ENCODE data around the gene C6orf89.
A peak's percentile ranks its signal among the peaks of the same experiment; 100 is the strongest.

Gene C6orf89

GRCh38 chr6:36925809-36926208, 40.1 kb downstream of the C6orf89 start:
- in situ Hi-C loops (cut with HindIII; ENCODE audit: low sequenced_read_pairs) = no loop called here
- TF ChIP-seq CTCF (IDR thresholded peaks at IDR 0.05; ENCODE audit: low read depth, low read length, missing control alignments) = no peak
- no peak for DNase-seq (ENCODE audit: low read depth)
- no peak overlapping the region for H3K4me3 ChIP-seq (ENCODE audit: low read depth, low read length)

DNA sequence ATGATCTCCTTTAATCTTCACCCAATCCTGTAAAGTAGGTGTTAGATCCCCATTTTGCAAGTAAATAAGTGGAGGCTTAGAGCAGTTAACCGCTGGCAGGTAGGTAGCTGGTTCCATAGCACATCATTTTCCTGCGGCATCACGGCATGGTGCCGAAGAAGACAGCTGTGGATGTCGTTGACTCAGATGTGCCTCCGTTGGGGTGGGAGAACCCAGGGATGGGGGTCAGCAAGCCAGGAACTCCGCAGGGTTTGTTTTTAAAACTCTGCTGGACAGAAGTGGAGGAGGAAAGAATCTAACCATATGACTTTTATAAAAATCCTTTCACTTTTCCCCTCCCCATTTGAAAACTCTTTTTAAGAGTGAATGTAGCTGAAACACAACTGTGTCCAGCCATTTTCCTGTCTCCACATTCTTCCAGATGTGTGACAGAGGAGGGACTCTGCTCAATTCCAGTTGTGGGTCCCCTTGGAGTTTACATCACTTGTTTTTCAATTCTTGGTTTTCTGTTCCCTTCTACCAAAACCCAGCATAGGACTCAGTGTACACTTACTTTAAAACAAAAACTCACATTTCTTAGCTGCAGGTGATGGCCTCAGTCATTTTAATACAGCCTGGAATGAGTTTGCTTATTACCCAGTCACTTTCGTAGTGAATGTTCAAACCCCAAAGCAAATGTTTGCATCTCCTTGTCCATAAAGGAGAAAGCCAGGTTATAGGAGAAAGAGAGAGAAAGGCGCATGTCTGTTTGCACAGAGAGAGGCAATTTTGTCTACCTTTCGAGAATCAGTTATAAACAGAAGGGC, 41.2 kb downstream of the C6orf89 start:
- no peak overlapping the region for H3K4me3 ChIP-seq (ENCODE audit: low read depth, low read length)
- in situ Hi-C loops (cut with HindIII; ENCODE audit: low sequenced_read_pairs) = no loop called here
- no peak for DNase-seq (ENCODE audit: low read depth)
- TF ChIP-seq CTCF (IDR thresholded peaks at IDR 0.05; ENCODE audit: low read depth, low read length, missing control alignments) = no peak

GRCh38 chr6:36927691-36928546, 42.2 kb downstream of the C6orf89 start:
- no peak overlapping the region for H3K4me3 ChIP-seq (ENCODE audit: low read depth, low read length)
- no peak for DNase-seq (ENCODE audit: low read depth)
- in situ Hi-C loops (cut with HindIII; ENCODE audit: low sequenced_read_pairs) = no loop called here
- no peak for TF ChIP-seq CTCF (IDR thresholded peaks at IDR 0.05; ENCODE audit: low read depth, low read length, missing control alignments)

DNA sequence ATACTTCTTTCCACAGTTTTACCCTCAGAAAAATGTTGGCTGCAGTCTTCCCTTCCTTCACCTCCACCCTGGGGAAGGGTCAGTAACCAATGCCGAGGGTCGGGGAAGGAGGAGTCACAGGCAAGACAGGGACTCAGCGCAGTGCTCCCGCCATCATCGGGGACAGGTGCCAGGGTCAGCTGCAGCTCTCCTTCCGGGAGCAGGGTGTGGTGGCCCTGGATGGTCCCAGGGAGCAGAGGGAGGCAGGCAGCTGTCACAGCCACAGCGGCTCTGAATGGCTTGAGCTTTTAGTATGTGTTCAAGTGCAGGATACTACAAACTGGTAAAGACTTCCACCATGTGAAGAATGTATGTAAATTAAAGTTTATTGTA, 42.8 kb downstream of the C6orf89 start:
- no peak for DNase-seq (ENCODE audit: low read depth)
- H3K4me3 ChIP-seq (ENCODE audit: low read depth, low read length) = no peak overlapping the region
- TF ChIP-seq CTCF (IDR thresholded peaks at IDR 0.05; ENCODE audit: low read depth, low read length, missing control alignments) = no peak
- in situ Hi-C loops (cut with HindIII; ENCODE audit: low sequenced_read_pairs) = no loop called here

DNA sequence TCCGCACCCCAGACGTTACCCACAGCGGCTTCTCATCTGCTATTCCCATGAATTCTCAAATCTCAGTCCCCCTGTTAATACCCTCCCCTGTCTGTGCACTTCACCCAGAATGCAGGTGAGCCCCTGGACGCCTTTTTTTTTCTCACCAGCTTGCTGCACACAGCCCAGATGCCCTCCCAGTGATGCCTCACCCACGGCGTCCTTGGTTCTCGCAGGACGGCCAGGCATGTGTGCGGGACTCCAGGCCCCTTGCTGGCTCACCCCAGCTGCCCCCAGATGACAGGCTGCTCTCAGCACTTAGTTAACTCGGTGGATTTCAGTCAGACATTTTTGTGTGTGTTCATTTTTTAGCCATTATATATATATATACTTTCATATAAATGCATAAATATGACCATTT, 43.4 kb downstream of the C6orf89 start:
- no peak overlapping the region for H3K4me3 ChIP-seq (ENCODE audit: low read depth, low read length)
- no peak for DNase-seq (ENCODE audit: low read depth)
- in situ Hi-C loops (cut with HindIII; ENCODE audit: low sequenced_read_pairs) = no loop called here
- TF ChIP-seq CTCF (IDR thresholded peaks at IDR 0.05; ENCODE audit: low read depth, low read length, missing control alignments) = no peak

DNA sequence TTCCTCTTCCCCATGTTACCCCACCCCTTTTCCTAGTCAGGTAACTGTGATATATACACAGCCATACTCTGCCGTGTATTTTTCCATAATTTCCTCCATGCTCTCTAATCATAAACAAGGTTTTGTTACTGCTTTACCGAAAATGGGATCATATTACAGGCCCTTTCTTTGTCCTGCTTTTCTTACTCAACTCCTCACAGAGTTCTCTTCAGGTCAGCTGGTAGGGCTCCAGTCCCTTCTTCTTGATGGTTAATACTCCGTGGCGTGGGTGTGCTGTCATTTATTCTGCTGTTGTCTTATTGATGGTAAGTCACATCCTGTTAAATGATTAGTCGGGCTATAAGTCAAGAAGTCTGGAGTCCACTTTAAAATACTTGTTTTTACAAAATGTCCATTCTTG, 43.9 kb downstream of the C6orf89 start:
- no peak for TF ChIP-seq CTCF (IDR thresholded peaks at IDR 0.05; ENCODE audit: low read depth, low read length, missing control alignments)
- in situ Hi-C loops (cut with HindIII; ENCODE audit: low sequenced_read_pairs) = no loop called here
- DNase-seq (ENCODE audit: low read depth) = peak; percentile 23
- H3K4me3 ChIP-seq (ENCODE audit: low read depth, low read length) = no peak overlapping the region

Measured in astrocyte of the cerebellum (primary cell).